ENCODE data around the gene TCF4.

DNA sequence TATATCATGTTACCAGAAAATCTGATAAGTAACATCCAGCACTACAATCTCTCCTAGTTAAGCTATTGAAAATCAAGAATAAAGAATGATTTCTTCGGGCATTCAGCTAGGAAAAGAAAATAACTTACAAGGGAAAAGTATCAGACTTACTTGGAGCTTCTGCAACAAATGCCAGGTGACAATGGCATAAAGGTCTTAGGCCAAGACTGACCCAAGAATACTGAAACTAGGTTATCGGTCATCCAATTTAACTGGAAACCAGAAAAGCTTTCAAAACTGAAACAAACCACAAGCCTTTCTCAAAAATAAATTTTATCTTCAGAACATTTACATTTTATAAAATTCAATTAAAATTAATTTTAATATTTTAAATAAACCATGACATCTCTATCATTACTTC, 414.7 kb downstream of the TCF4 start:
- TF ChIP-seq, protein P1, sequence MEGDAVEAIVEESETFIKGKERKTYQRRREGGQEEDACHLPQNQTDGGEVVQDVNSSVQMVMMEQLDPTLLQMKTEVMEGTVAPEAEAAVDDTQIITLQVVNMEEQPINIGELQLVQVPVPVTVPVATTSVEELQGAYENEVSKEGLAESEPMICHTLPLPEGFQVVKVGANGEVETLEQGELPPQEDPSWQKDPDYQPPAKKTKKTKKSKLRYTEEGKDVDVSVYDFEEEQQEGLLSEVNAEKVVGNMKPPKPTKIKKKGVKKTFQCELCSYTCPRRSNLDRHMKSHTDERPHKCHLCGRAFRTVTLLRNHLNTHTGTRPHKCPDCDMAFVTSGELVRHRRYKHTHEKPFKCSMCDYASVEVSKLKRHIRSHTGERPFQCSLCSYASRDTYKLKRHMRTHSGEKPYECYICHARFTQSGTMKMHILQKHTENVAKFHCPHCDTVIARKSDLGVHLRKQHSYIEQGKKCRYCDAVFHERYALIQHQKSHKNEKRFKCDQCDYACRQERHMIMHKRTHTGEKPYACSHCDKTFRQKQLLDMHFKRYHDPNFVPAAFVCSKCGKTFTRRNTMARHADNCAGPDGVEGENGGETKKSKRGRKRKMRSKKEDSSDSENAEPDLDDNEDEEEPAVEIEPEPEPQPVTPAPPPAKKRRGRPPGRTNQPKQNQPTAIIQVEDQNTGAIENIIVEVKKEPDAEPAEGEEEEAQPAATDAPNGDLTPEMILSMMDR (conservative IDR thresholded peaks at IDR 0.05; ENCODE audit: low read depth in 2 of 2), result no peak
- TF ChIP-seq EZH2 (IDR thresholded peaks at IDR 0.05; ENCODE audit: low read depth, unreplicated experiment), result no peak
- TF ChIP-seq, protein P2, sequence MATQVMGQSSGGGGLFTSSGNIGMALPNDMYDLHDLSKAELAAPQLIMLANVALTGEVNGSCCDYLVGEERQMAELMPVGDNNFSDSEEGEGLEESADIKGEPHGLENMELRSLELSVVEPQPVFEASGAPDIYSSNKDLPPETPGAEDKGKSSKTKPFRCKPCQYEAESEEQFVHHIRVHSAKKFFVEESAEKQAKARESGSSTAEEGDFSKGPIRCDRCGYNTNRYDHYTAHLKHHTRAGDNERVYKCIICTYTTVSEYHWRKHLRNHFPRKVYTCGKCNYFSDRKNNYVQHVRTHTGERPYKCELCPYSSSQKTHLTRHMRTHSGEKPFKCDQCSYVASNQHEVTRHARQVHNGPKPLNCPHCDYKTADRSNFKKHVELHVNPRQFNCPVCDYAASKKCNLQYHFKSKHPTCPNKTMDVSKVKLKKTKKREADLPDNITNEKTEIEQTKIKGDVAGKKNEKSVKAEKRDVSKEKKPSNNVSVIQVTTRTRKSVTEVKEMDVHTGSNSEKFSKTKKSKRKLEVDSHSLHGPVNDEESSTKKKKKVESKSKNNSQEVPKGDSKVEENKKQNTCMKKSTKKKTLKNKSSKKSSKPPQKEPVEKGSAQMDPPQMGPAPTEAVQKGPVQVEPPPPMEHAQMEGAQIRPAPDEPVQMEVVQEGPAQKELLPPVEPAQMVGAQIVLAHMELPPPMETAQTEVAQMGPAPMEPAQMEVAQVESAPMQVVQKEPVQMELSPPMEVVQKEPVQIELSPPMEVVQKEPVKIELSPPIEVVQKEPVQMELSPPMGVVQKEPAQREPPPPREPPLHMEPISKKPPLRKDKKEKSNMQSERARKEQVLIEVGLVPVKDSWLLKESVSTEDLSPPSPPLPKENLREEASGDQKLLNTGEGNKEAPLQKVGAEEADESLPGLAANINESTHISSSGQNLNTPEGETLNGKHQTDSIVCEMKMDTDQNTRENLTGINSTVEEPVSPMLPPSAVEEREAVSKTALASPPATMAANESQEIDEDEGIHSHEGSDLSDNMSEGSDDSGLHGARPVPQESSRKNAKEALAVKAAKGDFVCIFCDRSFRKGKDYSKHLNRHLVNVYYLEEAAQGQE (IDR thresholded peaks at IDR 0.05; ENCODE audit: unreplicated experiment), result no peak
- TF ChIP-seq POLR2AphosphoS5 (IDR thresholded peaks at IDR 0.05; ENCODE audit: low read depth), result no peak
- TF ChIP-seq JUNB (IDR thresholded peaks at IDR 0.05; ENCODE audit: unreplicated experiment), result no peak
- TF ChIP-seq CREB1 (CRISPR knock-in tag; IDR thresholded peaks at IDR 0.05; ENCODE audit: low read depth), result no peak
- TF ChIP-seq NANOG (IDR thresholded peaks at IDR 0.05; ENCODE audit: borderline replicate concordance), result no peak
- no peak for TF ChIP-seq ZNF114 (CRISPR knock-in tag; IDR thresholded peaks at IDR 0.05)
- TF ChIP-seq EZH2phosphoT487 (IDR thresholded peaks at IDR 0.05; ENCODE audit: unreplicated experiment), result no peak
- TF ChIP-seq ZNF331 (CRISPR knock-in tag; IDR thresholded peaks at IDR 0.05; ENCODE audit: low read depth), result no peak

All from GM23338 (cell line).